HG02870 (cell line): Measurements from ENCODE around the gene TTLL8.

Source experiments
- ATAC-seq: cut with Tn5 transposase; IDR thresholded peaks from one replicate; pipeline ENCODE4 v1.9.1; 2021; ENCODE audit warnings: mild to moderate bottlenecking, moderate library complexity; ENCODE audit not compliant: unreplicated experiment

TTLL8 gene

GRCh38 chr22:50045211-50046018 lies 12.7 kb downstream of the TTLL8 start:
- no peak for ATAC-seq

- ATAC-seq, result no peak
Measured at GRCh38 chr22:50044485-50045118, 13.5 kb downstream of the TTLL8 start.

GRCh38 chr22:50041361-50042065 lies 16.6 kb downstream of the TTLL8 start:
- ATAC-seq, result no peak

GRCh38 chr22:50040717-50041116 lies 17.4 kb downstream of the TTLL8 start:
- ATAC-seq, result no peak

GRCh38 chr22:50039669-50040443 lies 18.2 kb downstream of the TTLL8 start:
- no peak for ATAC-seq

- no peak for ATAC-seq
Measured at GRCh38 chr22:50035976-50036724, 21.9 kb downstream of the TTLL8 start.

GRCh38 chr22:50035131-50035881 lies 22.8 kb downstream of the TTLL8 start:
- ATAC-seq, result no peak

- no peak for ATAC-seq
Measured at GRCh38 chr22:50034126-50035081, 23.7 kb downstream of the TTLL8 start.

GRCh38 chr22:50032941-50033601 lies 25.0 kb downstream of the TTLL8 start:
- ATAC-seq, result no peak

GRCh38 chr22:50032109-50032871 lies 25.8 kb downstream of the TTLL8 start:
- ATAC-seq, result no peak

GRCh38 chr22:50031189-50032091 lies 26.7 kb downstream of the TTLL8 start:
- no peak for ATAC-seq

- peak; percentile 65 for ATAC-seq
Measured at GRCh38 chr22:50030297-50031188, 27.6 kb downstream of the TTLL8 start.

GRCh38 chr22:50027639-50028537 lies 30.2 kb downstream of the TTLL8 start:
- ATAC-seq, result no peak

- no peak for ATAC-seq
Measured at GRCh38 chr22:50025993-50026392, 32.1 kb downstream of the TTLL8 start.
